Left colon (tissue), 2 donors: ENCODE data around the gene TIMP1. TPM values are rescaled to one million over a fixed set of nuclear protein-coding genes. Genes with fewer than 3 reads are reported as not detected.

ENCODE experiments used
- ATAC-seq: fragments of 200-7000 bp; cut with Tn5 transposase; one replicate; pipeline ENCODE4 v1.9.1; 2020; ENCODE audit warnings: mild to moderate bottlenecking, moderate library complexity
- DNase-seq, 2 donors: peaks; one replicate each; pipeline ENCODE4 v3.0.0-alpha.2; 2020
- intact Hi-C, 2 donors: fragments of 100-400 bp; cut with DNase I in 1 of 2; cut with micrococcal nuclease in 1 of 2; formaldehyde crosslinking; loops; one replicate each; pipeline versions ENCODE4 v1.11.2 to v1.14.0; 2022; cut with DNase I, micrococcal nuclease
- long read RNA-seq: library from polyadenylated mRNA; unstranded; transcript quantifications from one replicate; pipeline ENCODE4 v2.0.0, GENCODE V29; 2021
- total RNA-seq, 2 donors: library from RNA; stranded (reverse); fragmentation: NEBNext Ultra II Directional; extraction: Animal tissue kit (Norgen Biotek cat#: 25700); gene quantifications; one replicate each; pipeline ENCODE4 v1.2.1, GENCODE V29; 2021
- donor health status: DM: no; HTN: no; CAD: no.
- donor health status: DM: yes; HTN: yes; CAD: no.

TIMP1 gene
- 10 to 100 TPM; 35.1 to 80.1 TPM for total RNA-seq
- long read RNA-seq, transcript TIMP1-201 (6 exons, 892 nt) = major isoform, 12 of 13 reads
- long read RNA-seq, partial matches to known transcripts = 0 of 13 reads
- long read RNA-seq, other reads (novel, unspliced or antisense) = 0 of 13 reads

- peak; percentile 96 for ATAC-seq
These were observed at the start of gene TIMP1 for GRCh38 chrX:47581731-47582647. TIMP1 (plus strand) TSS chrX:47582436; CDS start chrX:47583416, 980 bp downstream.

GRCh38 chrX:47539860-47540259 is 42.4 kb upstream of the TIMP1 start:
- intact Hi-C loops = no loop called here
- ATAC-seq (no peak), DNase-seq (no peak)

More at GRCh38 chrX:47581731-47582647, at the start of gene TIMP1:
- intact Hi-C loops = no loop called here
- peak; percentile 79 to 90 for DNase-seq

DNA sequence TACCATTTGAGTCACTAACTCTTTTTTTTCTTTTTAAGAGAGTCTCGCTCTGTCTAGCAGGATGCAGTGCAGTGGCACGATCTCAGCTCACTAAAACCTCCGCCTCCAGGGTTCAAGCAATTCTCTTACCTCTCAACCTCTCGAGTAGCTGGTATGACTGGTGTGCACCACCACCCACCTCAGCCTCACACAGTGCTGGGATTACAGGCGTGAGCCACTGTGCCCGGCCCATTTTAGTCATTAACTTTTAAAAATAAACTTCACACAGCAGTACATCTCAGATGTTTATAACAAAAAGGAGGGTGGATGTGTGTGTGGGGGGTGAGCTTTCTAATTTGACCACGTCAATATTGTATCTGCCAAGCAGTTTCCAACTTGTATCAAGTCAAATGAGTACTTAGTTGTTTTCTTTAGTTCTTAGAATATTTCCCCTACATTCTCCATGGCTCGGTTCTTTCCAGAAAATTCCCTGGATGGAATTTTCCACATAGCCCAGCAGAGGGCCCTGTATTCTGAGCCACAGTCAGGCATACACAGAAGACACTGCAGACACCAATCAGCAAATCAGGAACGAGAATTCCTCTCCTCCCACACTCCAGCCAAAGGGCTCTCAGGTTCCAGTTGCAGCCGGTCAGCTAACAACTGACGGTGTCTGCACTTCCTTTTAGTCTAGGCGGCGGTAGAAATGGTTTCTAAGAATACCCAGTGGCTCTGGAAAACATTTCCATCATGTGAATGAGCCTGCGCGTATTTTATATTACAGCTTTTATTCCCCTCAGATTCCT is 41.3 kb upstream of the TIMP1 start:
- intact Hi-C loops = no loop called here
- peak; percentile 47 to 85 for DNase-seq
- ATAC-seq = peak; percentile 100

DNA sequence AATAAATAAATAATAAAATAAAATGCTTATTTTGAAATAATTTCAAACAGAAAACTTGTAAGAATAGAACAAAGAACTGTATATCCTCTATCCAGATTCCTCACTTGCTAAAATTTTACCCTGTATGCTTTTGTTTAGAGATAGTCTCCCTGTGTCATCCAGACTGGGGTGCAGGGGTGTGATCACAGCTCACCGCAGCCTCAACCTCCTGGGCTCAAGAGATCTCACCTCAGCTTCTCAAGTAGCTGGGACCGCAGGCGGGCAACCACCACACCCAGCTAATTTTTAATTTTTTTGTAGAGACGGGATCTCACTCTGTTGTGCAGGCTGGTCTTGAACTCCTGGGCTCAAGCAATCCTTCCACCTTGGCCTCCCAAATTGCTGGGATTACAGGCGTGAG is 38.7 kb upstream of the TIMP1 start:
- no peak for DNase-seq
- intact Hi-C loops = no loop called here
- no peak for ATAC-seq

DNA sequence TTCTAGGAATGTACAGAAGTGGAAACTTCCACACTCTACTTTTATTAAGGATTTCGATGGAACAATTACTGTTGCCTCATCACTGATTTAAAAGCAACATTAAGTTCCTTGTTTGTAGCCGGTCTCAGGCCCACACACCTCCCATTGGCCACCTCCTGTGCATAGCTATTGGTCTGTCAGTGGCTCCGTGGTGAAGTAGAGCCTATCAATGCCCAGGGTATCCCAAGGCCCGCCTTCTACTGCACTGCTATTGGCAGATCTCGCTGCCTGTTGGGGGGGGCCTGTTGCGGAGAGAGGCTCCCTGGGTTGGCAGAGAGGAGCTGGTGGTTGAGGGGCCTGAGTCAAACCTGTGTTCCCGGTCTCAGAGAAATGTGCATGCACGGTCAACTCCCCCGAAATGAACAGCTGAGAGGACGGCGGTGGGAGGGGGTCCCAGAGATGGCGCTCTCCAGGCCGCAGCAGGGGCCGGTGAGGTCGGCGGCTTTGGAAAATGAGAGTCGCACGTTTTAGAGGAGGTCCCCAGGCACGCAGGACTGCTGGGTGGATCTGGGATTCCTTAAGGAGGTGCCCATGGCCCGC is 26.1 kb upstream of the TIMP1 start:
- peak; percentile 84 for ATAC-seq
- intact Hi-C loops = no loop called here
- DNase-seq = peak; percentile 88 to 94

- intact Hi-C loops = no loop called here
- no peak for DNase-seq
- ATAC-seq = peak; percentile 20
These were observed 23.8 kb upstream of the TIMP1 start for GRCh38 chrX:47558436-47558835.

- intact Hi-C loops = no loop called here
- ATAC-seq (no peak), DNase-seq (no peak)
These were observed 21.9 kb upstream of the TIMP1 start for GRCh38 chrX:47560179-47560933.

DNA sequence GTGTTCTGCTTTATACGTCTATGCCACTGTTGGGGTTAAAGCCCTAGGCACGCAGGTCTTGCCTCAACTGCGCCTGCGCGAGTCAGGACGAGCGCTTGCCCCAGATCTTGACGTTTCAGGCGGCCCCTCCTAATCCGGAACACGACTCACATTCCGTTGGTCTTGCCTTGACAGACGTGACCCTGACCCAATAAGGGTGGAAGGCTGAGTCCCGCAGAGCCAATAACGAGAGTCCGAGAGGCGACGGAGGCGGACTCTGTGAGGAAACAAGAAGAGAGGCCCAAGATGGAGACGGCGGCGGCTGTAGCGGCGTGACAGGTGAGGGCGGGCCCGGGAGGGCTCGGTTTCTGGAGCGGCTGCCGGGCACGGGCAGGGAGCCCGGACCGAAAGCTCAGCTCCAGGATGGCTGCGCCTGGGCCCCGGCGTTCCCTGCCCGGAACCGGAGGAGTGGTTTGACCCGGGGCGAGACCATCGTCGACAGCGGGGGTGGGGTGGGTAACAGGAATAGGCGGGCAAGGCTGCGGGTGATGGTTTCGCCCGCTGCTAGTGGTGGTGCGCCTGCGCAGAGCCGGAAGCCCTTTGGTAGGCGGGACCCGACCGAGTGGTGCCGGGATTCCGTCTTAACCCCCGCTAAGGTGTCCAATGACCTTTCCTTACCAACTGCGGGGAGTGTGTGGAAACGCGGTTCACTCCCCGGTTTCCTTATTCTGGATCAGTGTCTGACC is 21.1 kb upstream of the TIMP1 start, which contains the start of gene ARAF:
ARAF (plus strand) TSS at position 272 of the 725 bp plus-strand sequence. CDS start 1,763 bp downstream, outside the sequence.
- intact Hi-C loops = no loop called here
- DNase-seq (peak; percentile 91 to 99), ATAC-seq (peak; percentile 85)

GRCh38 chrX:47561659-47562151 is 20.5 kb upstream of the TIMP1 start:
- ATAC-seq (no peak), DNase-seq (no peak)
- intact Hi-C loops = no loop called here

GRCh38 chrX:47562615-47563243 is 19.5 kb upstream of the TIMP1 start:
- intact Hi-C loops = no loop called here
- no peak for ATAC-seq
- no peak for DNase-seq

DNA sequence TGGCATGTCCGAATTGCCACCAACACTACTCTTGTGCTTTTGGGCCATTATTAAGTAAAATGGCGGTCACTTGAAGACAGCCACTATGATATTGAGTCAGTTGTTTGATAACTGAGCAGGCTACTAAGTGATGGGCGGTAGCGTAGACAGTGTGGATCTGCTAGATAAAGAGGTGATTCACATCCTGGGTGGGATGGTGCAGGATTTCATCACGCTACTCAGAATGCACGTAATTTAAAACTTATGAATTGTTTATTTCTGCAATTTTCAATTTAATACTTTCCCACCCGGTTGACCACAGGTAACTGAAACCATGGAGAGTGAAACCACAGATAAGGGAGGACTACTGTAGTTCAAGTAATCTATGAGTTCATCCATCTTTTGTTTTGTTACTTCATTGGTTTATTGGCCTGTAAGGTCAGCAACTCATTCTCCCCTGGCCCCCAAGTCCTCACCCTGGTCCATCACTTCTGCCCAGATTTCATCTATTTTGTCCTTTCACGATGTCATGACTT is 18.4 kb upstream of the TIMP1 start:
- ATAC-seq (no peak), DNase-seq (no peak)
- intact Hi-C loops = no loop called here

- intact Hi-C loops = no loop called here
- DNase-seq = no peak
- ATAC-seq = no peak
These were observed 17.7 kb upstream of the TIMP1 start for GRCh38 chrX:47564438-47565085.

- intact Hi-C loops = no loop called here
- ATAC-seq (no peak), DNase-seq (no peak)
These were observed 15.4 kb upstream of the TIMP1 start for GRCh38 chrX:47566841-47567240.

GRCh38 chrX:47568656-47569295 is 13.5 kb upstream of the TIMP1 start:
- ATAC-seq (peak; percentile 22), DNase-seq (no peak)
- intact Hi-C loops = no loop called here

DNA sequence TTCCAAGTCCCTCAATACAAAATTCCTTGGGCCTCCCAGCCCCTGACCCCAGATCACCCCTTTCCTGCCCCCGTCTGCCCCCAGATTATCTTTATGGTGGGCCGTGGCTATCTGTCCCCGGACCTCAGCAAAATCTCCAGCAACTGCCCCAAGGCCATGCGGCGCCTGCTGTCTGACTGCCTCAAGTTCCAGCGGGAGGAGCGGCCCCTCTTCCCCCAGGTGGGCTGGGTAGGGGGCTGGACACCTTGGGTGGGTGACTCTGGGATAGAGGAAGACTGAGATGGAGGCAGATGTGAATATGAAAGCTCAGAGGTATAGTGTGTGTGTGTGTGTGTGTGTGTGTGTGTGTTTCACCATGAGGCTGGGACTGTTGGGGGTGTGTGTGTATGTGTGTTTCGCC is 11.4 kb upstream of the TIMP1 start:
- DNase-seq (no peak), ATAC-seq (no peak)
- intact Hi-C loops = no loop called here

- intact Hi-C loops = no loop called here
- DNase-seq (no peak), ATAC-seq (no peak)
These were observed 11.0 kb upstream of the TIMP1 start for GRCh38 chrX:47571215-47571614.
